GM21576 (cell line): ENCODE measurements around the gene TNNI2.

Experiments
- ATAC-seq: cut with Tn5 transposase; IDR thresholded peaks from one replicate; pipeline ENCODE4 v1.9.1; 2021; ENCODE audit warnings: mild to moderate bottlenecking, moderate library complexity; ENCODE audit not compliant: unreplicated experiment

The TNNI2 gene

GRCh38 chr11:1832211-1832919 lies 6.4 kb upstream of the TNNI2 start:
- ATAC-seq, result no peak

GRCh38 chr11:1832920-1833295 lies 5.9 kb upstream of the TNNI2 start:
- no peak for ATAC-seq

- ATAC-seq, result no peak
Observed at GRCh38 chr11:1834062-1834610, 4.6 kb upstream of the TNNI2 start.

GRCh38 chr11:1834779-1835670 lies 3.8 kb upstream of the TNNI2 start, which contains the start of gene SYT8:
Gene SYT8, plus strand, starts transcription at chr11:1834990. Its CDS starts 116 bp downstream, at chr11:1835106.
- no peak for ATAC-seq

GRCh38 chr11:1835671-1836010 lies 3.1 kb upstream of the TNNI2 start:
- no peak for ATAC-seq

- ATAC-seq, result no peak
Observed at GRCh38 chr11:1836011-1836945, 2.5 kb upstream of the TNNI2 start.

- peak; percentile 57 for ATAC-seq
Observed at GRCh38 chr11:1837171-1838076, 1.4 kb upstream of the TNNI2 start.

- no peak for ATAC-seq
Observed at GRCh38 chr11:1838077-1838425, 730 bp upstream of the TNNI2 start.

GRCh38 chr11:1839204-1839923 lies 583 bp downstream of the TNNI2 start:
- peak; percentile 6 for ATAC-seq

GRCh38 chr11:1839924-1840779 lies 1.4 kb downstream of the TNNI2 start:
- peak; percentile 48 for ATAC-seq

GRCh38 chr11:1840780-1841480 lies 2.1 kb downstream of the TNNI2 start:
- ATAC-seq, result no peak

- no peak for ATAC-seq
Observed at GRCh38 chr11:1841511-1842148, 2.8 kb downstream of the TNNI2 start.

- ATAC-seq, result no peak
Observed at GRCh38 chr11:1842149-1843097, 3.6 kb downstream of the TNNI2 start.

- no peak for ATAC-seq
Observed at GRCh38 chr11:1843098-1843473, 4.3 kb downstream of the TNNI2 start.

GRCh38 chr11:1843796-1844195 lies 5.0 kb downstream of the TNNI2 start:
- no peak for ATAC-seq
